GM12878 (cell line): ENCODE results near the gene IMMP2L.

Source experiments
- CTCF ChIP-seq, 3 experiments: IDR thresholded peaks in 2 of 3; conservative IDR thresholded peaks in 1 of 3; 2 replicates each; pipeline ENCODE4 v1.5.1; 2011; ENCODE audit warnings: low read depth in 3 of 3, low read length in 3 of 3, mild to moderate bottlenecking in 3 of 3, control low read depth in 2 of 3, moderate library complexity in 2 of 3, inconsistent platforms in 1 of 3, mixed read lengths in 1 of 3; ENCODE audit not compliant: control insufficient read depth in 2 of 3, insufficient read depth in 1 of 3; ENCODE audit errors: extremely low read depth in 1 of 3
- MEF2A ChIP-seq: IDR thresholded peaks from 2 replicates; pipeline ENCODE4 v1.6.1; 2011; ENCODE audit warnings: low read depth, mild to moderate bottlenecking, low read length, moderate library complexity; ENCODE audit not compliant: insufficient read depth
- POLR2A ChIP-seq: IDR thresholded peaks from 2 replicates; pipeline ENCODE4 v1.6.1; 2011; ENCODE audit warnings: low read depth, mild to moderate bottlenecking, low read length

- no peak for TF ChIP-seq CTCF (IDR thresholded peaks at IDR 0.05 in 2 of 3, conservative IDR thresholded peaks at IDR 0.05 in 1 of 3; ENCODE audit: control insufficient read depth in 2 of 3, extremely low read depth in 1 of 3, insufficient read depth in 1 of 3, low read depth in 3 of 3, low read length in 3 of 3)
- no peak for TF ChIP-seq POLR2A
- no peak for TF ChIP-seq MEF2A
Measured at GRCh38 chr7:111394891-111395290, 167.4 kb downstream of the IMMP2L start.
